ENCODE results near the gene QRFP. TPM values are rescaled to one million over a fixed set of nuclear protein-coding genes. Genes with fewer than 3 reads are reported as not detected.

The QRFP gene
- total RNA-seq, 4 donors from 2014 or later: not detected

DNA sequence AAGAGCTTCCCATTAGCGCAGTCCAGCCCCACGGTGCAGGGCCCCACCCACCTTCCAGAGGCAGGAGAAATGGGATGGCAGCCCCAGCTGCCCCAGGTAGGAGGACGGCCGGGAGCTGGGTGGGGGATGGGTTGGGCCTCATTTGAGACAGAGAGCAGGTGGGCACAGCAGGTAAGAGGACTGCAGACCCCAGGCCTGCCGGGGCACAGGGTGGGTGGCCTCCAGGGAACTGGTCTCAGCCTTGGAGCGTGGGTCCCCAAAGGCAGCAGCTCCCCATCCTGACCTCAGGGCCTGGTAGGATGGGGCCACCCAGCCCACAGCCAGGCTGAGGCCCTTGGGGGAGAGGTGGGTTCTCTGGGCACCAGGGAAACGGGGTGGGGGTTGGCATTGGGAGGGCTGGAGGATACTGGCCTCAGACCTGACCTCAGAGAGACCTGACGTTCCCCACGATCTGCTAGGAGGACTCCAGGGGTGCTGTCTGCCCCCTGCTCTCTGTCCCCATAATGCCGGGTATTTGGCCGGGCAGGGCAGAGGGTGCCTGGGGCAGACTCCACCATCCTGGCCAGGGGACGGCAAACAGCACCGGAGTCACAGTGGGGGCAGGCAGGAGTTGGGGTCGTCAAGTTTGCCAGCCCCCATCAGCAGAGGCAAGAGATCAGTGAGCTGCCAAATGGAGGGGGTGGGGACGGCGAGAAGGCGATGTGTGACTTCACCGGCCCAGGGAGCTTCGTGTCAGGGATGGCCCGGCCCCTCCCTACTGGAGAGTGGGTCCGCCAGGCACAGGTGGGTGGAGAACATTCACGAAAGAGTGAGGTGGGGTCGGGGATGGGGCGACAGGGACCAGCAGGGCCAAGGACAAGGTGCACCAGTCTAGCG lies 6.8 kb upstream of the QRFP start:
- Histone ChIP-seq H3K27ac (no peak overlapping the region), H3K4me1 (no peaks in the 10 kb centered on the region), H3K9me3 (no peaks in the 10 kb centered on the region), H3K27me3 (peaks cover 0 to 2% of the 10 kb centered on the region in 2 donors), H3K36me3 (no peaks in the 10 kb centered on the region), H3K4me3 (no peak overlapping the region)
- TF ChIP-seq POLR2A (IDR thresholded peaks at IDR 0.05): no peak
- TF ChIP-seq, protein P1, sequence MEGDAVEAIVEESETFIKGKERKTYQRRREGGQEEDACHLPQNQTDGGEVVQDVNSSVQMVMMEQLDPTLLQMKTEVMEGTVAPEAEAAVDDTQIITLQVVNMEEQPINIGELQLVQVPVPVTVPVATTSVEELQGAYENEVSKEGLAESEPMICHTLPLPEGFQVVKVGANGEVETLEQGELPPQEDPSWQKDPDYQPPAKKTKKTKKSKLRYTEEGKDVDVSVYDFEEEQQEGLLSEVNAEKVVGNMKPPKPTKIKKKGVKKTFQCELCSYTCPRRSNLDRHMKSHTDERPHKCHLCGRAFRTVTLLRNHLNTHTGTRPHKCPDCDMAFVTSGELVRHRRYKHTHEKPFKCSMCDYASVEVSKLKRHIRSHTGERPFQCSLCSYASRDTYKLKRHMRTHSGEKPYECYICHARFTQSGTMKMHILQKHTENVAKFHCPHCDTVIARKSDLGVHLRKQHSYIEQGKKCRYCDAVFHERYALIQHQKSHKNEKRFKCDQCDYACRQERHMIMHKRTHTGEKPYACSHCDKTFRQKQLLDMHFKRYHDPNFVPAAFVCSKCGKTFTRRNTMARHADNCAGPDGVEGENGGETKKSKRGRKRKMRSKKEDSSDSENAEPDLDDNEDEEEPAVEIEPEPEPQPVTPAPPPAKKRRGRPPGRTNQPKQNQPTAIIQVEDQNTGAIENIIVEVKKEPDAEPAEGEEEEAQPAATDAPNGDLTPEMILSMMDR (IDR thresholded peaks at IDR 0.05): no peak
- DNase-seq: no peak
- intact Hi-C loops (cut with DNase I; ENCODE audit: low total_unique reads): no loop called here

- DNase-seq: no peak
- Histone ChIP-seq H3K27me3 (peaks cover 0 to 2% of the 10 kb centered on the region in 2 donors), H3K27ac (no peak overlapping the region), H3K4me3 (no peak overlapping the region), H3K9me3 (no peaks in the 10 kb centered on the region), H3K4me1 (no peaks in the 10 kb centered on the region), H3K36me3 (no peaks in the 10 kb centered on the region)
- intact Hi-C loops (cut with DNase I; ENCODE audit: low total_unique reads): no loop called here
- no peak for TF ChIP-seq POLR2A (IDR thresholded peaks at IDR 0.05)
- TF ChIP-seq, protein P1 (IDR thresholded peaks at IDR 0.05): no peak
These were observed 5.9 kb upstream of the QRFP start for GRCh38 chr9:130902204-130903185.

- no peak overlapping the region for H3K4me3 ChIP-seq
- intact Hi-C loops (cut with DNase I; ENCODE audit: low total_unique reads): no loop called here
- TF ChIP-seq POLR2A (IDR thresholded peaks at IDR 0.05): no peak
- TF ChIP-seq, protein P1 (IDR thresholded peaks at IDR 0.05): no peak
- H3K4me1 ChIP-seq: no peaks in the 10 kb centered on the region
- no peaks in the 10 kb centered on the region for H3K9me3 ChIP-seq
- no peaks in the 10 kb centered on the region for H3K36me3 ChIP-seq
- no peak for DNase-seq
- H3K27ac ChIP-seq: no peak overlapping the region
- peaks cover 0 to 2% of the 10 kb centered on the region in 2 donors for H3K27me3 ChIP-seq
These were observed 5.0 kb upstream of the QRFP start for GRCh38 chr9:130901498-130902203.

GRCh38 chr9:130900701-130901497 lies 4.3 kb upstream of the QRFP start:
- no peak for DNase-seq
- Histone ChIP-seq H3K4me3 (no peak overlapping the region), H3K27ac (no peak overlapping the region), H3K9me3 (no peaks in the 10 kb centered on the region), H3K4me1 (no peaks in the 10 kb centered on the region), H3K27me3 (peaks cover 0 to 2% of the 10 kb centered on the region in 2 donors), H3K36me3 (no peaks in the 10 kb centered on the region)
- intact Hi-C loops (cut with DNase I; ENCODE audit: low total_unique reads): no loop called here
- TF ChIP-seq, protein P1 (IDR thresholded peaks at IDR 0.05): no peak
- TF ChIP-seq POLR2A (IDR thresholded peaks at IDR 0.05): no peak
